KOPT-K1 (cell line): ENCODE results near the gene GPR39.
"Not testable (repeated sequence)": the region's sequence is repeated elsewhere in the genome, so short reads cannot be mapped to it uniquely, and the experiment has no call there.

Experiments
- H3K27ac ChIP-seq: fragments of 200-600 bp; sonication (generic); 2 replicates; pipeline ENCODE4 v1.5.1; 2016; ENCODE audit warnings: antibody characterized with exemption, mild to moderate bottlenecking, low read depth, low read length; ENCODE audit not compliant: poor library complexity, severe bottlenecking
- H3K36me3 ChIP-seq: fragments of 200-600 bp; sonication (generic); 2 replicates; pipeline ENCODE4 v1.5.1; 2017; ENCODE audit warnings: antibody characterized with exemption, mild to moderate bottlenecking, low read length, moderate library complexity; ENCODE audit not compliant: insufficient read depth
- H3K9me3 ChIP-seq: fragments of 200-600 bp; sonication (generic); 2 replicates; pipeline ENCODE4 v1.5.1; 2017; ENCODE audit warnings: antibody characterized with exemption, low read length, mild to moderate bottlenecking; ENCODE audit not compliant: insufficient read depth, poor library complexity, severe bottlenecking

The GPR39 gene

DNA sequence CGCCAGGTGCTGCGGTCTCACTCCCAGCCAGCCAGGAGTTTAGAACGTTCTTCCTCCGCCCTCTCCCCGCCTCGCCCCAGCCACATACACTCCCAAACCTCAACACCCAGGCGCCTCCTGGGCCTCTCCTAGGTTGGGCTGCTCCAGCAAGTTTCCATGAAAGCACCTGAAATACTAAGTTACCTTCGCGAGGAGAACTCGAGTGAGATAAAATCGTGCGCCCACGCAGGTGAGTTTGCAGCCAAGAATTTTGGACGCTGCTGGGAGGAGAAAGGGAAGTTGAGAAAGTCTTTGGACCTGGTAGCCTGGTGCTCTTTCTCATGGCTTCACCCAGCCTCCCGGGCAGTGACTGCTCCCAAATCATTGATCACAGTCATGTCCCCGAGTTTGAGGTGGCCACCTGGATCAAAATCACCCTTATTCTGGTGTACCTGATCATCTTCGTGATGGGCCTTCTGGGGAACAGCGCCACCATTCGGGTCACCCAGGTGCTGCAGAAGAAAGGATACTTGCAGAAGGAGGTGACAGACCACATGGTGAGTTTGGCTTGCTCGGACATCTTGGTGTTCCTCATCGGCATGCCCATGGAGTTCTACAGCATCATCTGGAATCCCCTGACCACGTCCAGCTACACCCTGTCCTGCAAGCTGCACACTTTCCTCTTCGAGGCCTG, at the start of gene GPR39:
Gene GPR39, plus strand, starts transcription at position 83 of the 673 bp plus-strand sequence.
- Histone ChIP-seq H3K36me3 (no peaks in the 10 kb centered on the region), H3K9me3 (no peaks in the 10 kb centered on the region), H3K27ac (no peak within 1 kb of the TSS)

DNA sequence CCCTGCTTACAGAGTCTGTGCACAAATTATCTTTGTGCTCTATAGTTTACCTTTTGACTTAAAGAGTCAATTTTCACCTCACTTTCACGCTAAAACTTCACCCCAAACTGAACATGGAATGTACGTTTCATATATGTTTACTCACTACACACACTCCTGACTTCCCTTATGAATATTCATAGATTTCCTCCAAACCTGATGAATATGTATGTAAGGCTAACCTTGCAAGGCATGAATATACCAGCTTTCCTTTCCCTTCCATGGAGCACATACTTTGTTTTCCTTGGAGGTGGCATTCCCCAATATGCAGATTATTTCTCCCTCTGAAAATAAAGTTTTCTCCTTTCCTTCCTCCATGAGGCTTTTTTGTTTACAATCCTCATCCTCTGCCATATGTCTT, 48.4 kb upstream of the GPR39 start:
- H3K27ac ChIP-seq = no peak overlapping the region
- peaks cover 12% of the 10 kb centered on the region for H3K9me3 ChIP-seq
- no peaks in the 10 kb centered on the region for H3K36me3 ChIP-seq

DNA sequence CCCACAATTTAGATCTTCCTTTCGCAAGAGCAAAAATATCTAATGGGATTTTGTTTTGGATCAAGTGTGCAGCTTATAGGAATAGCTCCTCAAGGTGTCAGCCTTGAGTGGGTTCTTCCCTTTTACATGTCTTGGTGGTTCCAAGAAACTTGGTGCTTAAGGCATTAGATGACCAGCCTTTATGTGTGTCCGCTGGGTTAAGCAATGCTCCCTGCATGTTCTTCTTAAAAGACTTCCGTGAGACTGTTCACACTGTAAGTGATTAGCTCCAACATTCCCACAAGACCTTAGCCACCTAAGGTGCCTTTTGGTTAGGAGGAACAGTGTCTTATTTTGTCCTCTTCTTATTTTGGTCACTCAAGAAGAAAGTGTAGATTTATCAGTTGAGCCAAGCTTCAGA, 44.3 kb upstream of the GPR39 start:
- Histone ChIP-seq H3K9me3 (no peaks in the 10 kb centered on the region), H3K36me3 (no peaks in the 10 kb centered on the region), H3K27ac (no peak overlapping the region)

DNA sequence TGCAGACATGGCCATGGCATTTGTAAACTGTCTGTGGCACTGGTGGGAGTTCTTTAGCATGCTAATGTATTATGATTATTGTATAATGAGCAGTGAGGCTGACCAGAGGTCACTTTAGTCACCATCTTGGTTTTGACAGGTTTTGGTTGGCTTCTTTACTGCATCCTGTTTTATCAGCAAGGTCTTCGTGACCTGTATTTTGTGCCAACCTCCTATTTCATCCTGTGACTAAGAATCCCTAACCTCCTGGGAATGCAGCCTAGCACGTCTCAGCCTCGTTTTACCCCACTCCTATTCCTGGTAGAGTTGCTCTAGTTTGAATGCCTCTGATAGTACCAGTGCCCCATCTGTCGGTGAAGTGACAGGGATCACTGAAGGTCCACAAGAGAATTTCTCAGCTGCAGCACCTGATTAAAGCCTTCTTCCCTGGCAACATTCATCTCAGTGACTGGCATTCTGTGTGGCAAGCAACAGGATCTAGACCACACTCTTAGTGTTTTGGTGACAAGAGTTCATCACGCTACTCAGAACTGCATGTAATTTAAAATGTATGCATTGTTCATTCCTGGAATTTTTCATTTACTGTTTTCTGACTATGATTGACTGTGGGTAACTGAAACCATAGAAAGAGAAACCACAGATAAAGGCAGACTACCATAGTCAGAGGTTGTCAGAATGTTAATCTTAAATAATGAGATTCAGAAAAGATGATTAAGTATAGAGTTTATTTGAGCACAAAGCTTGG, 43.0 kb upstream of the GPR39 start:
- no peaks in the 10 kb centered on the region for H3K36me3 ChIP-seq
- H3K27ac ChIP-seq = no peak overlapping the region
- H3K9me3 ChIP-seq = no peaks in the 10 kb centered on the region

DNA sequence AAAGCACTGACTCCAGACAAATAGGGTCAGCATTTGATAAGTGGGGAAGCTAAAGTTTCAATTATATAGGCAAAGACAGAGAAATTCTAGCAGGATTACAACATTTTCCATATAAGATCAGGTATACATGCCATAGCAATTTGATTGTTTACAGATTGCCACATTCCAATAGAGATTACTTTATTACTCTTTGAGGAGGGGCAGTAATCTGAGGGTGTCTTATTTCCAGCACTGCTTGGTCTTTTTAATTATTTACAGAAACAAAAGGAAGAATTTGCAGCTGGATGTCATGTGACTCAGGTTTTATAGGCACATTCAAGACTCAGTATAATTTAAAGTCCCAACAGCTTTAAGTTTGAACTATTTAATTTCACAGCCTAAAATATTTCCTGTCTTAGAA, 42.5 kb upstream of the GPR39 start:
- Histone ChIP-seq H3K36me3 (no peaks in the 10 kb centered on the region), H3K27ac (no peak overlapping the region), H3K9me3 (no peaks in the 10 kb centered on the region)

DNA sequence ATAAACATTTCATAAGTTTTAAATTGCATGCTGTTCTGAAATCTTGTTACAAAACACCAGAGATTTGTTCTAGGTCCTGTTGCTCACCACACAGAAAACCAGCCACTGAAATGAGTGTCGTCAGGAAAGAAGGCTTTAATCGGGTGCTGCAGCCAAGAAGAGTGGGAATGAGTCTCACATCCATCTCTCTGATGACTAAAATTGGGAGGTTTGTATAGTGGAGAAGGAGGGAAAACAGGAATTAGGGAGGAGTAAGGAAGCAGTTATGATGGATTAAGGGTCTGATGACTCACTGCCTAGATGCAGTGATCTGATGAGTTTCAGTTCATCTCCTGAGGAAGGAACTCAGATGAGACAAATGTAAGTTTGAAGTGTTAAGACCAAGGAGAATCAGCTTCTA, 42.1 kb upstream of the GPR39 start:
- Histone ChIP-seq H3K9me3 (peaks cover 1% of the 10 kb centered on the region), H3K36me3 (no peaks in the 10 kb centered on the region), H3K27ac (no peak overlapping the region)

DNA sequence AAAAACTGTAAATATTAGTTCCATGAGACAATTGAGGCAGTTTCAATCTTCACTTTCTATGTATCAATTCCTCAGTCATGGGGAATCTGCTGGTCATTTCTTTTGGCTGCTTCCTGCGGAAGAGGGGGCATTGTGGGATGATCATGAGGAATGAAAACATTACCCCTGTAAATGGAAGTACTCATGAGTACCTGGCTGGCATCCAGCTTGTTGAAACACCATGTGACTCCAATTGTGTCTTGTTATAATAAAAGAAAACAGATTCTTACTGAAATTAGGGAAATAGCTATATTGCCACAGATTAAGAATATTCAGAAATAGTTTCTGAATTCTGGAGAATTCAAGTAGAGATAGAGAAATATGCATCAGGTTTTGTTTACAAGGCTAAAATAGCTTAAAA, 41.6 kb upstream of the GPR39 start:
- Histone ChIP-seq H3K36me3 (no peaks in the 10 kb centered on the region), H3K27ac (no peak overlapping the region)

DNA sequence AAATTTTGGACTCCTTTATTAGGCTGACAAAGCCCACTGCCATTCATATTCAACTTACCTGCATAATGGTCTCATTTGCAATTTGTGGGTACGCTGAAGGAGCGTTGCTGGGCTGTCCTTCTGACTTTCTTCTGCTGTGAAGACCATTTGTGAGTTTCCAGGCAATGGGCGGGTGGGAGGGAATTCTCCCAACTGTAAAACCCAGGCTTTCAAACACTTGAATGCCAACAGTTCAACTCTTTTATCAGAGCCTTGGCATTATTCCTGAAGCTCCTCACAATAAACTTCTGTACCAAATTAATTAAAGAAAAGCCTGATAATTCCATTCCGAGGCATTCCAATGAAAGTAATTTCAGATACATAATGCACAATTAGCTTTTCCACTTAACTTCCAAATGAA, 35.2 kb upstream of the GPR39 start:
- Histone ChIP-seq H3K27ac (no peak overlapping the region), H3K9me3 (peaks cover 9% of the 10 kb centered on the region), H3K36me3 (no peaks in the 10 kb centered on the region)

More for the DNA sequence above, 41.6 kb upstream of the GPR39 start:
- H3K9me3 ChIP-seq = peaks cover 5% of the 10 kb centered on the region

DNA sequence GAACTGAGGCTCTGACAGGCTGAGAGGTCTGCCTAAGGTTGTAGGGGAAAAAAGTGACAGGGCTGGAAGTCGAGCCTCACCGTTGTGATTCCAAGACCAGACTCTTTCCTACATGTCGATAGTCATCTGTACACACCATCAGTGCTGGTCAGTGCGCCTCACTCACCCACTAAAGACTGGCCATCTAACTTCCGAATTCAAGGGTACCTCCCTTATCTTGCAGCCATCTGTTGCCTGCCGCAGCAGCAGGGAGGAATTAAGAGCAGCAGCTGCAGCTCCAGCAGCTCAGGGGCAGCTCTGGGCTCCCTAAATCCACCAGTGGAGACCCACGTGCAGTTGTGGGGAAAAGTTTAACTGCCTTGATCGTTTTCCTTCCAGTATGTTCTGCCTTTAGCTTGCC, 32.6 kb upstream of the GPR39 start:
- Histone ChIP-seq H3K9me3 (peaks cover 9% of the 10 kb centered on the region), H3K36me3 (no peaks in the 10 kb centered on the region), H3K27ac (no peak overlapping the region)

DNA sequence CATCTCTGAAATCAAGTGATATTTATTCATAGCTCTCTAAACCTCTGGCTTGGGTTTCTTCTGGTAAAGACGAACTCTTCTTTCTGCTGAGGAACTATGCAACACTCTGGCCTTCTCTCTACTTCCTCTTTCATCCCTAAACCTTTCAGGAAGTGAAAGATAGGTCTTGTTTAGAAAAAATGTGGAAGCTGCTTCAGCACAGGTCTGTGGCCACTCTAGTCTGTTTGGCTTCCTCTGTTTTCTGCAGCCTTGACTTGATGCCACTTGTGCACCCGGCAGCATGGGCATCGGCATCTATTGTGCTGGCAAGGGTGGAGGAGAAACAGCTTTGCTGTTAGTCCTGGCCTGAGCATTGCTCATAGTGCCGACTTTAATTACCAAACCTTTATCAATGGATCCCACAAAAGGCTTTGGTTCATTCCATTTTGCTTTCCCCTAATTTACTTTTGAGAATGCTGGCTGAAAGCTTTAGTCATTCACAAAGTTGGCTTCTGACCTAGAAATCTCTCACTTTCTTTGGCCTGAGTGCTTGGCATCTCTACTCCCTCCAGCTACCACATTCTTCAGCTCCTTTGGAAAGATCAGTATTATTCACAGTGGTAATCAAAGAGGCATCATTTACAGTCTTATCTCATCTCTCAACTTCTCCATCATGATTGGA, 32.0 kb upstream of the GPR39 start:
- Histone ChIP-seq H3K36me3 (no peaks in the 10 kb centered on the region), H3K27ac (no peak overlapping the region), H3K9me3 (peaks cover 7% of the 10 kb centered on the region)

DNA sequence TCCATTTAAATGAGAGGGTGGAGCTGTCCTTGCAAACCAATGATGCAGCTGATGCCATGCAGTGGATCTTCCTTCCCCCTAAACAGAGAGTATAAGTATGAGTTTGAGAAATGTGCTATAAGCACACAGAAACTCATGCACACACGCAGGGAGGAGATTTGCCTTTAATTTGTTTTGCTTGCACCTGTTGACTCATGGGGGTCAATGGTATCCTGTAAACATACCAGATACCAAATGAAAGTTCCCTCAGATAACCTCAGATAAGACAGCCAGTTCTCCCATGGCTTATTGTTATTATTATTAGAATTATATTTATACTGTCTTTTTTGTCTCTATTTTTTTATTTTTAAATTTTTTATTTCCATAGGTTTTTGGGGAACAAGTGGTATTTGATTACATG, 29.5 kb upstream of the GPR39 start:
- H3K9me3 ChIP-seq = no peaks in the 10 kb centered on the region
- H3K36me3 ChIP-seq = no peaks in the 10 kb centered on the region
- H3K27ac ChIP-seq = no peak overlapping the region

DNA sequence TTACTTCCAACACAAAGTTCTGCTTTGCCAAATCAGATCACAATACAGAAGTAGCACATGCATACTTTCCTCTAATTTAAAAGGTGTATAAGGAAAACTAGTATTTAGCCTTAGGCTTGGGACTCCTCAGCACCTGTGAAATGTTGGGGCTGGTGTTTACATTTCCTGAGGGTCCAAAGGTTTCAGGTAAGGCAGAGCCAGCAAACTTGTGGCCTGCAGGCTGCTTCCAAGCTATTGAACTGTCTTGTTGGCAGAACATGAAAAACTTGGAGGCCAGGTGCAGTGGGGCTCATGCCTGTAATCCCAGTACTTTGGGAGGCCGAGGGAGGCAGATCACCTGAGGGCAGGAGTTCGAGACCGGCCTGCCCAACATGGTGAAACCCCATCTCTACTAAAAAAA, 26.5 kb upstream of the GPR39 start:
- Histone ChIP-seq H3K36me3 (no peaks in the 10 kb centered on the region), H3K9me3 (no peaks in the 10 kb centered on the region), H3K27ac (no peak overlapping the region)

DNA sequence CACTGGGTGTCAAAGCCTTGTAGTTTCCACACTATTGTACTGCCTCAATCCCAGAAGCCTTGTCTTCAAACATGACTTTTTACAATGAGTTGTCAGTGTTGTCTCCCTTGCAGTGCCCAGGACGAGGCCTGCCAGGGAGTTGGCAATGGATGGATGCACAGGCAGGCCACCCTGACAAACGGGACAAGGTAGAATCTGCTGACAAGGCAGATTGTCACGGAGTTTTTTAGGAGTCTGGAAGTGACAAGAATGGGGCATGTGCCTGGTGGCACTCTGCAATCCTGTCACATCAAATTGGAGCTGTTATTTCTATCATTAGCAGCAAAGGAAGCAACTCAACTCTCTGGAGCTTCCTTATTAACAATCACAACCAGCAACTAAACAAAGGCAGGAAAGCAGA, 25.2 kb upstream of the GPR39 start:
- Histone ChIP-seq H3K27ac (no peak overlapping the region), H3K36me3 (no peaks in the 10 kb centered on the region), H3K9me3 (no peaks in the 10 kb centered on the region)

DNA sequence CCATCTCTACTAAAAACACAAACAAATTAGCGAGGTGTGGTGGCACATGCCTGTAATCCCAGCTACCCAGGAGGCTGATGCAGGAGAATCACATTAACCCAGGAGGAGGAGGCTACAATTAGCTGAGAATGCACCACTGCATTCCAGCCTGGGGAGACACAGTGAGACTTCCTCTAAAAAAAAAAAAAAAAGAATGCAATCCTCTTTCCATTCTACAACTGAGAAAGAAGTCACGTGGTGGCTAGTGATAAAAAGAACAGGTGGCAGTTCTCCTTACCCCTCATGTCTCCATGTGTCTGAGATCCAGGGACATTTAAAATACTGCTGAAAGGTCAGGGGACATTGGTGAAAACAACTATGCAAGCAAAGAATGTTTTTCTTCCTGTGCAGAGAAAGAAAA, 24.4 kb upstream of the GPR39 start:
- Histone ChIP-seq H3K9me3 (no peaks in the 10 kb centered on the region), H3K27ac (no peak overlapping the region), H3K36me3 (no peaks in the 10 kb centered on the region)

DNA sequence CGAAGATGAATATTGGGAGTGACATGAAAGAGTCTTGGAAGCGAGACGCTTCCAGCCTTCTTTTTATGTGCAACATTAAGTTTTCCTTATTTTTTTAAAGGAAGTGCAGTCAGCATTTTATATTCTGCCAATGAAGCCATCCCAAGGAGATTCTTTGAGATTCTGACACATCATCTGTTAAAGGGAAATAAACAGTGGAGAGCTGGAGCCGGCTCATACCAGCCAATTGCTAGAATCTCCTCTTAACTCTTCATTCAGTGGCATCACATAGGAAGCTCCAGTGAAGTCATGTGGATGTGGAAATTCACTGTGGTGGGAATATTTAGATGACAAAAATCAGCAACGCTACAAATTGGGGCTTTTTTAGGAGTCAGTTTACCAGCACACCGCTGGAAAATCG, 23.7 kb upstream of the GPR39 start:
- Histone ChIP-seq H3K27ac (no peak overlapping the region), H3K36me3 (no peaks in the 10 kb centered on the region), H3K9me3 (no peaks in the 10 kb centered on the region)

DNA sequence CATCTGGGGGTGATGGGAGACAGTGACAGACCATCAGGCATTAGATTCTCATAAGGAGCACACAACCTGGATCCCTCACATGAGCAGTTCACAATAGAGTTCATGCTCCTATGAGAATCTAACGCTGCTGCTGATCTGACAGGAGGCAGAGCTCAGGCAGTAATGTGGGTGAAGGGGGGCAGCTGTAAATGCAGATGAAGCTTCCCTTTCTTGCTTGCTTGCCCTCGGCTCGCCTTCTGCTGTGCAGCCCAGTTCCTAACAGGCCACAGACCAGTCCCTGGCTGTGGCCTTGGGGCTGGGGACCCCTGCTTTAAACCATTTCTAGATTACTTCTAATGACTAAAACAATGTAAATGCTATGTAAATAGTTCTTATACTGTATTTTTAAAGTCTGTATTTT, 19.6 kb upstream of the GPR39 start:
- not testable (repeated sequence) for H3K36me3 ChIP-seq, H3K9me3 ChIP-seq, H3K27ac ChIP-seq
